H1 (cell line): Measurements from ENCODE around the gene CENPF. TPM values are rescaled to one million over a fixed set of nuclear protein-coding genes. Genes with fewer than 3 reads are reported as not detected.

Source experiments
- BACH1 ChIP-seq: IDR thresholded peaks from 2 replicates; pipeline ENCODE4 v1.6.1; 2012; ENCODE audit warnings: low read length, improper control_type of control experiment
- CHD7 ChIP-seq: fragments of 300-600 bp; sonication (generic); IDR thresholded peaks from 2 replicates; pipeline ENCODE4 v1.7.1; 2012; ENCODE audit warnings: low read length, moderate library complexity, mild to moderate bottlenecking, inconsistent platforms; ENCODE audit not compliant: insufficient replicate concordance
- CTBP2 ChIP-seq: IDR thresholded peaks from 2 replicates; pipeline ENCODE4 v1.7.0; 2011; ENCODE audit warnings: borderline replicate concordance, mild to moderate bottlenecking, moderate library complexity, mixed read lengths, low read length; ENCODE audit not compliant: insufficient read depth, insufficient read length
- GABPA ChIP-seq: IDR thresholded peaks from 2 replicates; pipeline ENCODE4 v1.6.1; 2011; ENCODE audit warnings: mild to moderate bottlenecking, low read length, moderate library complexity, borderline replicate concordance; ENCODE audit not compliant: insufficient read depth
- JUND ChIP-seq: IDR thresholded peaks from 2 replicates; pipeline ENCODE4 v1.6.1; 2011; ENCODE audit warnings: mild to moderate bottlenecking, improper control_type of control experiment, low read length
- KDM4A ChIP-seq: IDR thresholded peaks from one replicate; pipeline ENCODE4 v1.7.1; 2012; ENCODE audit warnings: low read depth, mild to moderate bottlenecking, moderate library complexity, low read length, inconsistent platforms; ENCODE audit not compliant: severe bottlenecking
- POLR2AphosphoS5 ChIP-seq: IDR thresholded peaks from 2 replicates; pipeline ENCODE4 v1.6.1; 2011; ENCODE audit warnings: low read depth, low read length
- POU5F1 ChIP-seq: IDR thresholded peaks from 2 replicates; pipeline ENCODE4 v1.6.1; 2011; ENCODE audit warnings: low read depth, mild to moderate bottlenecking, low read length, moderate library complexity
- SUZ12 ChIP-seq: fragments of 200-600 bp; sonication (generic); IDR thresholded peaks from 2 replicates; pipeline ENCODE4 v1.6.1; 2012; ENCODE audit warnings: mild to moderate bottlenecking, inconsistent platforms, low read length, moderate library complexity, mixed read lengths
- TEAD4 ChIP-seq: IDR thresholded peaks from 2 replicates; pipeline ENCODE4 v1.6.1; 2012; ENCODE audit warnings: low read depth, low read length, inconsistent platforms, mixed read lengths
- polyA plus RNA-seq, 7 experiments: library from polyadenylated mRNA; depleted of rRNA in 3 of 7; stranded (reverse) in 5 of 7; unstranded in 2 of 7; fragments of >200 nt in 5 of 7; fragments of 200-250 nt in 2 of 7; gene quantifications; 1 replicate in 5 of 7; 2 replicates in 1 of 7; 4 replicates in 1 of 7; pipeline versions ENCODE4 v1.2.1 to v1.2.3, GENCODE V29; 2011 to 2013; ENCODE audit warnings: missing spikeins in 2 of 7, mixed read lengths in 2 of 7
- total RNA-seq: library from RNA; stranded (reverse); fragmentation: NEBNext Ultra II Directional; extraction: Animal tissue kit (Norgen Biotek cat#: 25700); gene quantifications from 2 replicates; pipeline ENCODE4 v1.2.1, GENCODE V29; 2021

The CENPF gene
- total and polyA plus RNA-seq, 2 of the 8 experiments (the other 6 are each of a cell fraction or from before 2014, with no cell fraction given): 13.7 to 170 TPM

GRCh38 chr1:214566158-214567104 is 36.6 kb upstream of the CENPF start (continued):
- TF ChIP-seq CHD7 (no peak), CTBP2 (no peak), KDM4A (no peak), GABPA (no peak), BACH1 (no peak), JUND (no peak), SUZ12 (no peak), POLR2AphosphoS5 (no peak), POU5F1 (no peak), TEAD4 (no peak)
